Breast epithelium (tissue), 3 donors: ENCODE data around the gene TRIP6.

Experiments
- CTCF ChIP-seq, 3 donors: fragments of 450-650 bp; IDR thresholded peaks; one replicate each; pipeline ENCODE4 v1.5.1; 2016 to 2017; ENCODE audit warnings: antibody characterized with exemption in 3 of 3, mild to moderate bottlenecking in 3 of 3, moderate library complexity in 3 of 3
- POLR2AphosphoS5 ChIP-seq, 3 donors: sonication (generic); formaldehyde crosslinking; IDR thresholded peaks; one replicate each; pipeline ENCODE4 v1.6.1; 2017; ENCODE audit warnings: antibody characterized with exemption in 3 of 3

DNA sequence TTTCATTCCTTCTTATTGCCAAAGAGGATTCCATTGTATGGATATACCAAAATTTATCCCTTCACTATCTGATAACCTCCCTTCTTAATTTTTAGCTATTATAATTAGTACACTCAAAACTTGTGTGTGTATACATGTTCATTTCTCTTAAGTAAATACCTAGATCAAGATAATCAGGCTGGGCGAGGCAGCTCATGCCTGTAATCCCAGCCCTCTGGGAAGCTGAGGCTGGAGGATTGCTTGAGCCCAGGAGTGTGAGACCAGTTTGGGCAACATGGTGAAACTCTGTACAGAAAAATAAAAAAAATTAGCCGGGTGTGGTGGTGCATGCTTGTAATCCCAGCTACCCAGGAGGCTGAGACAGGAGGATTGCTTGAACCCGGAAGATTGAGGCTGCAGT is 44.3 kb downstream of the TRIP6 start:
- TF ChIP-seq POLR2AphosphoS5 (IDR thresholded peaks at IDR 0.05): no peak
- no peak for TF ChIP-seq CTCF (IDR thresholded peaks at IDR 0.05)
